Fibroblast of skin of scalp (primary cell): Measurements from ENCODE around the gene VDR.
A peak's percentile ranks its signal among the peaks of the same experiment; 100 is the strongest.
"Not testable (repeated sequence)": the region's sequence is repeated elsewhere in the genome, so short reads cannot be mapped to it uniquely, and the experiment has no call there.

Experiments
- DNase-seq: peaks from one replicate; pipeline ENCODE4 v3.0.0-alpha.2; 2013

VDR gene

DNA sequence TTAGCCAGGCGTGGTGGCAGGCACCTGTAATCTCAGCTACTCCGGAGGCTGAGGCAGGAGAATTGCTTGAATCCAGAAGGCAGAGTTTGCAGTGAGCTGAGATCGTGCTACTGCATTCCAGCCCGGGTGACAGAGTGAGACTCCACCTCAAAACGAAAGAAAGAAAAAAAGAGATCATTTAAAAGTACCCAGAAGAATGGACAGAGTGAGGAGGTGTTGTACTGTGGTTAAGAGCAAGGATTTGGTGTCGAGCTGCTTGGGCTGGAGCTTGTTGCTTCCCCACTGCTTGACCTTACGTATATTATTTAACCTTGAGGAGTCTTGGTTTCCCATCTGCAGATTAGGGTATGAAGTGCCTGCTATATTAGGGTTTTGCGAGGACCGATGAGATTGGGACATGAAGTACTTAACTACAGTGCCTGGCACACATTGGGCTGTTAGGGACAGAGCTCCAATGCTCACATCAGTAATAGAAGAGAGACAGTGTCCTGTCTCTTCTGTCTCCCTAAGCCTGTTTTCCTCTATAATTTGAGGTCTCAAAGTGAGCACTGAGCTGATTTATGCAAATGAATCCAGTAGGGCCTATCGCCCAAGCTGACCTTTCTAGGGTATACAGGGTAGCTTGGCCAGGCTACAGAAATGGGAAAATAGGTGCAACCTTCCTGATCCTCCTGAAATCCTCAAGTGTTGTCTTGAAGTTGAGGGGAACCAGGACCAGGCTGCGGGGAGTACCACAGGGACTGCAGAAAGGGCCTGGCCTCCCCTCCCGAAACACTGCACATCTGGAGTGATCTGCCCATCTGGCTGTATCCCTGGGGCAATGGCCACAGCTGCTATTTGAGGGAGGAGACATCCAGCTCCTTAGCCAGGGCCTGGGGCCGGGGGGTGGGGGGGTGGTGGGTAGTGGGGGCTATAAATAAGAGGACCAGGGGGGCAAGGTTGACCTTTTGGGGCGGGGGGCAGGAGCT is 76.5 kb downstream of the VDR start:
- DNase-seq, result no peak

DNA sequence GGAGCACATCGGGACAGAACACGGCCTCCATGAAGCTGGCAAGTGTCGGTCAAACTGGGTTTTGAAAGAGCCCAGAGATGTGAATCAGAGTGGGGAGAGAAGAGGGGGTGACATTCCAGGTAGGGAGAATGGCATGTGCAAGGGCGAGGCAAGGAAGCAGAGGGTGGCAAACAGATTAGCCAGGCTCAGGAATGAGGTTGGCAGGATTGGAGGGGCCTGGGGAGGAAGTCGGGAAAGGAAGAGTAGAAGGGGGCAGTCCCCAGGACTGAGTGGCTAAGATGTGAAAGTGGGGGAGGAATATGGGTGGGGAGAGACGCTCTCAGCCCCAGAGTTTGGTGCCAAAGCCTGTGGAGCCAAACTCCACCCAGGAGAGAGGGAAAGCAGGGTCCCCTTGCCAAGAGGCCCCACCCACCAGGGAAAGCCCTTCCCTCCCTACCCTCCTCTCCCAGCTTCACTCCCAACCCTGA is 79.6 kb downstream of the VDR start:
- DNase-seq, result no peak

DNA sequence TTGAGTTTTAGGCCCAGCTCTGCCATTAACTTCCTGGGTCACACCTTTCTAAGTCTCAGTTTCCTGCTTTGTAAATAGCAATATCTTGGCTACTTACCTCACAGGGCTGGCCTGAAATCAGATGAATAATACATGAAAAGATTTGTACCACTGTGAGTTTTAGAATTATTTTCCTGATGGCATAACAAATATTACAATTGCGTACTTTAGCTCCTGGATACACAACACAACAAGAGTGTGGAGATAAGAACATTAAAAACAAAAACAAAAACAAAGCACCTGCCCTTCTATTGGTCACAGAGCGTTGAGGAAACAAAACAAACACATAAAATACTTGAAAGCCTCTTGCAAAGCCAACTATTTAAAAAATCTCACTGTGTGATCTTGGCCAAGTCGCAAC is 80.2 kb downstream of the VDR start:
- DNase-seq, result no peak

DNA sequence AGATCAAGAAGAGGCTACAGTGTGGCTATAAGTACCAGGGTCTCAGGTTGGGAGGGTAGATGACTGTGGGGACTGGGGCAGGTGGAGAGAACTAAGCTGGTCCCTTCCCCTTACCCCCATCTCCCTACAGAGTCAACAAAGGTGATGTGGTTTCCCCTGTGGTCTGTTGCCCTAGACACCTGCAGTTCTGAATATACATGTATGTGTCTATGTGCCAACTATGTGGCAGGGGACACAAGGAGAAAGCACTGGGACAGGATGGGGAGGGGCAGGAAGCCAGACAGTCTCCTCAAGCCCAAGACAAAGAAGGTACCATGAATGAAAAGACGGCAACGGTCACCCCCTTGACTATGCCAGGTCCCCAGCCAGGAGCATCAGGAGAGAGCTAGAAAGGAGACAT is 80.6 kb downstream of the VDR start:
- no peak for DNase-seq

DNA sequence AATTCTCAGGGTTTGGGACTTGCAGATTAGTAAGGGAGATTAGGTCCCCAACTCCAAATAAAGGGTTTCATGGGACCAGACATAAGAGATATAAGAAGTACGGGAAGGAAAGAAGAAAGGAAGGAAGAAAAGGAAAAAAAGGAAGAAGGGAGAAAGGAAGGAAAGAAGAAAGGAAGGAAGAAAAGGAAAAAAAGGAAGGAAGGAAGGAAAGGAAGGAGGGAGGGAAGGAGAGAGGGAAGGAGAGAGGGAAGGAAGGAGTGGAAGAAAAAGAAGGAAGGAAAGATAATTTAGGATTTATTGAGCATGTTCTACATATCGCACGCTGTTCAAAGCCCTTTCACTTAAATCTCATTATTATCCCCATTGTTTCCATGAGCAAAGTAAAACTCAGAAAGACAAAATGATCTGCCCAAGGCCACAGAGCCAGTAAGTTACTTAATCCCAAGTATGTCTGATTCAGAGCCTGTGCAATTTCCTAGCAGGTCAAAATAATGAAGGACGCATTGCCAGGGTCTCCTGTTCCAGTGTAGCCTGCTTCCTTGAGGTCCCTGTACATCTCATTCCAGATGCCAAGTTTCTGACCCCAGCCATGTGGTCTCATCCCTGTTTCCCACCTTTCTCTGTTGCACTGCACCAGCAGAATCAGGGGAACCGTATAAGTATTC is 81.2 kb downstream of the VDR start:
- no peak for DNase-seq

DNA sequence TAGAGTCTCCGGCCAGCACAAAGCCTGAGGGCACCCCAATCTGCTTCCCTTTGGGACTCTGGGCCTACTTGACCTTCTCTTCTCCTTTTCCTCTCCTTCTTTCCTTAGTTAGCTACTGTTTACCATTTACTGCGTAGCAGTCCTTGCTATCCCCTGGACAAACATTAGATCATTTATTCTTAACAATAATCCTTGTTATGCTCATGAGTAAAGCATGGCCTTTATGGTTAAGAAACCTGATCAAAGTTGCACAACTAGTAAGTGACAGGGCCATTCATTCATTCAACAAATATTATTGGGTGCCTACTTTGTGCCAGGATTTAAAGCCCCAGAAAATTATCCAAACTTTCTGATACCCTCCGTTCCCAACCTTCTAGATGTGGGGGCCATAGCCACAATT is 81.9 kb downstream of the VDR start:
- DNase-seq, result no peak

DNA sequence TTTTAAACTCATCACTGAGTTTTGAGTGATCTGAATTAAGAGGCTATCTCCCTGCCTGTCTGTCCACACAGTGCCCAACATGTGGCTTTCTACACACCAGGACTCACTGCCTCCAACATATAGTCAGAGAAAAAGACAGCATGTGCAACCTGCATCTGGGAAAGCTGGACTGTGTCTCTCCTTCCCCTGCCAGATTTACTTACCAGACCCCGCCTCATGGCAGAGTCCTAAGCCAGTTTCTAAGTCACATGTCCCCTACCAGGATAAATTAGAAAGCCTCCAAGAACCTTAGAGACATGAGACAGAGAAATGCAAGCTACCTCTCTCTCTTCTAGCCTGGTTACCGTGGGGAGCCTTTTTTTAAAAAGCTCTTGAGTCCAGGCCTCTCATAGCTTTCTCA is 82.4 kb downstream of the VDR start:
- no peak for DNase-seq

DNA sequence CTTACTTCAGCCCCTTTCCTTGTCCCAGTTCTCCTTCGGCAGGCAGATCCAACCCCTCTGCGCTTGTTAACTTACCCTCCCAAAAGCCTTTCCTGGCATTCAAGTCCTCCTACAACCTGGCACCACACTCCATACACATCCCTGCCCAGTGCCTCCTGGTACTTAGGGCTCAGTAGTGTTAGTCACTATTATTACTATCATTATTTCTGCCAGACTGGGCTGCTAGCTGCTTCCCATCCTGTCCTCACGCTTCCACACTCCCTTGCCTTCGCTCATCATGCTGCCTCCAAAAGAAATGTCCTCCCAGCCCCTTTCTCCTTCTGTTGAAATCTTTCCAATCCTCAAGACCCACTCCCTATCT is 83.5 kb downstream of the VDR start:
- no peak for DNase-seq

DNA sequence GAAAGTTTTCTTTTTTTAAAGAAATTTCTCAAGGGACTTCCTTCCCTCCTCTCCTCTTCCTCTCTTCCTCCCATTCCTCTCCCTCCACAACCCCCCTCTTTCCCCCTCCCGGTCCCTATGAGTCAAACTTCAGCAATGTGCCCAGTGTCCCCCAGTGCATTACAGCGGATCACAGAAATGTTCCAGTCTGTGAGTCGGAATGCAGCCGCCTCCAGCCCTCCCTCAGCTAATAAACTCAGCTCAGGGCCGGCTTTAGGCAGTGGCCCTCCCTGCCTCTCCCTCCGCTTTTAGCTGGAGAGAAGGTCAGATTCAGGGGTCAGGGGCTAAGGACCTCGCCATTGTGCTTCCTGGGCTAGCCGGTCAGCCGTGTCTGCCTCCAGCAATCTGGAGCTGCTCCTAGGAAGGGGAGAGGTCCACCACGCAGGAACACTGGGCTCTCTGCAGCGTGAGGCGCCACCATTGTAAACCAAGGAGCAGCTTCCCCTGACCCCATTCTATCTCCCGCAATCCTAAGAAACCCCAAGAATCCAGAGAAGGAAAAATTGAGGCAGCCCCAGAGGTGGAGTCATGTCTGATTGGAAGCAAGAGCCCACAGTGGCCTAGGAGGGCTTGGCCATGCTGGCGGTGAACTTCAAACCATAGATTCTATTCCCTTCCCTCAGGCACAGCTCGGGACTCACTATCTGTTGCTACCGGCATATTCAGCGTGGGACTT is 84.0 kb downstream of the VDR start:
- peak; percentile 99 for DNase-seq

DNA sequence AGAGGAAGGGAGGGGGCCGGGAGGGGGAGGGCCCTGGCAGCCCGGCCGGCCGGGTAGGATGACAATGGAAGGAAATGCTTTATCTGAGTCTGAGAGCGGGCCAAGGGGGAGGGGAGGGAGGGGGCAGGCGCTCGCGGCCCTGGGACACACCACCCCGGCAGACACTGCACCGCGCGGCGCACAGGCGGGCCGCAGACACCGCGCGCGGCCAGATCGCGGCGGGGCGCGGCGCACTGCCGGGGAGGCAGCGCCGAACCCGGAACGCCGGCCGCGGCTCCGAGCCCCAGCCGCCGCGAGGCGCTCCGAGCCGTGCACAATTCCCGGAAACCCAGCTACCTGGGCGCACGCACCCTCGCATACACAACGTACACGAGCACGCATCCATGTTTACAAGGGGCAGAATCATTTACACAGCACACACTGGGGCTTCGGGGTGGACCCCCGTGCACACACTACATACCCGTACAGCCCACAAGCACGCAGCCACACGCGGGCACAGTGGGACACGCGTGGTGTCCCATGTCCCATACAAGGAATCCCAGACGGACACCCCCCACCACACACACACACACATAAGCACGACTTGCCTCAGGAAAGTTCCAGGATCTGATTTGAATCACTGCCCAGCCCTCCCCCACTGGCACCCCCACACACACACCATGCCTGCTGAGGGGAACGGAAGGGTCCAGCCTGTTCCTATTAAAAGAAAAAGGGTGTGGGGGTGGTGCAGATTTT is 84.7 kb downstream of the VDR start, which contains the start of gene HDAC7:
Gene HDAC7 (minus strand): TSS at position 8 of the 735 bp plus-strand sequence. CDS start 118 bp downstream, outside the sequence.
- peak; percentile 91 for DNase-seq

DNA sequence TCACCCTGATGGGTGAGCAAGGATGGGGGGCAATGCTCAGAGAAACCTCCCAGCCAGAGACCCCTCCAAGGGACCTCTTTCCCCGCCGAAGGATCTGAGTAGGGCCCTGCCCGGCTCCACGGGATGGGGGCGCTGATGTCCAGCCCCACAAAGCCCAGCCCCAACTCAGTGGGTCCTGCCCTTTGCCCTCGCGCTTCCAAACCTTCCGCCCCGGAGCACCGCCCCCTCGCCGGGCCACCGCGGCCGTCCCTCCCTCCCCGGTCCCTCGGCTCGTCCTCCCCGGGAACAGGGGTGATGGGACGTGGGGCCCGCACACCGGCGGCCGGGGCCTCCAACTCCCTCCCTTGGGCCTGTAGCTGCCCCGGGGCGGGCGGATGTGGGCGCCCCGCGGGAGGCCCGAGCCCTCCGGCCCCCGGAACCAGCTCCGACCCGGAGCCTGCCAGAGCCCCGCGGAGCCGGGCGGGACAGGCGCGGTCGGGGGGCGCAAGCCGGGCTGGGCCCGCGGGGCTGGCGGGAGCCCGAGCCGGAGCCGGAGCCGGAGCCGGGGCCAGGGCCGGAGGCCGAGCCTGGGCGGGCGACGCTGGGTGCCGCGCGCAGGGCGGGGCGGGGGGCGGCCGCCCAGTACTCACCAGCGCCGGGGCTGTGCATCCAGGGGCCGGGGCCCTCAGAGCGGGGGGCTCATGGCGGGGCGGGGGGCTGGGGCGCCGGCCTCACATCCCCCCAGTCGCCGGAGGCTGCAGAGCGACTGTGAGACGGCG is 85.5 kb downstream of the VDR start:
- DNase-seq, result no peak

DNA sequence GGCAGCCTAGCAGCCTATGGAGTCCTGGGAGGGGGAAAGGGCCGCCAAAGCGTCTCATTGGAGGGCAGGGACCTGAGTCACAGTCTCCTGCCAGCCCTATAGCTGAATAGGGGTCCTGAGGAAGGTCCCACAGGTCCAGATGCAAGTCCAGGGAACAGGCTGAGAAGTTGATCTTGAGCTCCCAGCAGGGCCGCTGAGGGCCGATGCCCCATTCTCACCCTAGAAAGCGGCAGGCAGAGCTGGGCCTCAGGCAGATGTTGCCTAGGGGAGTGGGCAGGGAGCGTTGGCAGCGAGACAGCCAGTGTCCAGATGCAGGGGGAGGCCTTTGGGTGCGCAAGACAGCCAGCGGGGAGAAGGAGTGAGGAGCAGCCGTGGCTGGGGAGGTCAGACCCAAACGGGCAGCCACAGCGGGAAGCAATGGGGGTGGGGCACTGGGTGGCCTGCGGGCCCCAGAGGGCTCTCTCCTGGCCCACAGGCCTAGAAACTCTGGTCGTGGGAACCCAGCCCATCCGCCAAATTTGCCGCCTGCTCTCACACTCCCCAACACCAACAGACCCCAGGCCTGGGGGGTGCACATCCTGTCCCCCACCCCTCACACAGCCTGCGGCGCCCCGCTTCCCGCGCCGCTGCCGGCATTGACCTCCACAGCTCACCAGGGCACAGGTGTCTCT is 86.2 kb downstream of the VDR start:
- no peak for DNase-seq

DNA sequence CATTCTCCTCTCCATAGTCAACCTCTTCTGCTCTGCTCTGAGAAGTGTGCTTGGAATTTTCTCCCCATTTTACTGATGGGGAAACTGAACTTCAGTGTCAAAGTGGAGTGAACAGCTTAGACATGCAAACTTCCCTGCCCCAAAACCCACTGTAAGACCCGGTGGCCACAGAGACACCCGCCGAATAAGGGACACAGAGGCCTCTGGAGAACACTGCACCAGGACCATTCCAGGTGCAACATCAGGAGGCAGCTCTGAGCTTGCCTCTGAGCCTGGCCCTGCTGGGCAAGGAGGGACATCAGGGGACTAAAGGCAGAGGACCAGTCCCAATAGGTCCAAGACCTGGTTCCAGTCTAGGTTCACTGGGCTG is 86.8 kb downstream of the VDR start:
- DNase-seq, result no peak

DNA sequence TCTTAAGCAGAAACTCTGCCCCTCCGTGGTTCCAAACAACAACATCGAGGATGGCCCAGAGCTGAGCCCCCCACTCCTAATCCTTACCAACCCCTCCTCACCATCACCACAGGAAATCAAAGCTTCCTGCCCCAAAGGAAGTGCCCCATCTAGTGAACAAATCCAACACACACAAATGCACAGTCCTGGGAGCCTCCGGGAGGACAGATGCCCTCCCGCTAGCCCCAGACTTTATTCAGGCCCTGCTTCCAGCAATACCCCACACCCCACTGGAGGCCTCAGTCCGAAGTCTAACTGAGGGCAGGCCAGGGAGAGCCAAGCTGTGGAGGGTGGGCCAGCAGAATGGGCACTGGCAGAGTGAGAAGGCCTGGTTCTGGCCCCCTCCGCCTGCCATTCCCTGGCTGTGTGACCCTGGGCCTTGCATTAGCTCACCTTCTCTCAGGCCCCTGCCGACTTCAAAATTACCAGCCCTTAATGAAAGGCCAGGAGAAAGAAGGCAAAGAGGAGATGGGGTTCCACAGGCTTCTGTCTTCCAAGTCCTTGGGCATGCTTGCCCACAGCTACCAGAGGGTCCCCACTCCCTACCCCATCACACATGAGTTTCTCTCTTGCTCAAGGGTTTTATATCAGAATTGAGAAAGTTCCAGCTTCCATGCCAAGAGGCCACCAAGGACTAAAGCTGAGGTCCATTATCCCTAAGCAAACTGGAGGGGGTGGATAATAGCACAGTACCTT is 87.4 kb downstream of the VDR start:
- DNase-seq, result no peak

DNA sequence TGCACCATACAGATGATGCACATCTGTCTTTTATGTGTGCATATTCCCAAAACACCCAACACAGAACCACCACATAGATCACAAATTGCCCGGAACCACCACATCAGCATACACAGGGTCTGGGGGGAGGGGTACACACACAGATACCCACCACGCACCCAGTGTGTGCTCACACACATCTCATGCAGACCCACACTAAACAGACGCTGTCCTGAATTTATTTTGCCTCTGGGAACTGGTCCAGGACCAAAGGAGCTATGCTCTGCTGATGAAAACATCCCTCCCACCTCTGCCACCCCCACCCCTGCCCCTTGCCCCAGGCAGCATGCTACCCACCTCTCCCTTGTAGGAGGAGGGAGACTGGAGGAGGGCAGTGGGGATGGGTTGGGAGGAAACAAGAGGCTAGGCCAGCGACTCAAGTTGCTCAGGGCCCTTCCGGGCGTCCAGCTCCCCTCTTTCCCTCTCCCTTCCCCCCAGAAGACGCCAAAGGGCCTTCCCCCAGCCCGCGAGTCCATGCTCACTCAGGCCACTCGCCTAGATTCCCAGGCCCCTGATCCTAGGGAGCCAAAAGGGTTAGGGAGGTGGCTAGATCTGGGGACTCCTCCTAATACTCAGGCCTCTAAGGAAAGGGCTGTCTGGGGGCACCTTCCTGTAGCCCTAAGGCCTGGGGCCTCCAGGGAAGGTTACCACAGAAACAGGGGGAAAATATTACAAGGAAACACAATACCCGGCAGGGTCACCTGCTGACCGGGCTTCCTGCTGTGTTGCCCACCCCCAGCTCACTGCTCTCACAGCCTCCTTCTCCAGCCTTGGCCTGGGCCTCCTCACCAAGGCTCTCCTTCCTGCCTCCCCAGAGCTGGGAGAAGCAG is 88.2 kb downstream of the VDR start:
- DNase-seq, result no peak

DNA sequence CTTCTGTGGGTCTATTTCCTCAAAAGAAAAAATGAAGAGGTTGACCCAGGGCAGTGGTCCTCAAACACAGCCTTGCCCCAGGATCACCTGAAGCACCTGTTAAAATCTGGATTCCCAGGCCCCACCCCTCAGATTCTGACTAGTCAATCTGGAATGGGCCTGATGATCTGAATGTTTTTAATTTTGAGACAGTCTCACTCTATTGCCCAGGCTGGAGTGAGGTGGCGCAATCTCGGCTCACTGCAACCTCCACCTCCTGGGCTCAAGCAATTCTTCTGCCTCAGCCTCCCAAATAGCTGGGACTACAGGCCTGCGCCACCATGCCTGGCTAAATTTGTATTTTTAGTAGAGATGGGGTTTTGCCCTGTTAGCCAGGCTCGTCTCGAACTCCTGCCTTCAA is 89.3 kb downstream of the VDR start:
- DNase-seq, result not testable (repeated sequence)

DNA sequence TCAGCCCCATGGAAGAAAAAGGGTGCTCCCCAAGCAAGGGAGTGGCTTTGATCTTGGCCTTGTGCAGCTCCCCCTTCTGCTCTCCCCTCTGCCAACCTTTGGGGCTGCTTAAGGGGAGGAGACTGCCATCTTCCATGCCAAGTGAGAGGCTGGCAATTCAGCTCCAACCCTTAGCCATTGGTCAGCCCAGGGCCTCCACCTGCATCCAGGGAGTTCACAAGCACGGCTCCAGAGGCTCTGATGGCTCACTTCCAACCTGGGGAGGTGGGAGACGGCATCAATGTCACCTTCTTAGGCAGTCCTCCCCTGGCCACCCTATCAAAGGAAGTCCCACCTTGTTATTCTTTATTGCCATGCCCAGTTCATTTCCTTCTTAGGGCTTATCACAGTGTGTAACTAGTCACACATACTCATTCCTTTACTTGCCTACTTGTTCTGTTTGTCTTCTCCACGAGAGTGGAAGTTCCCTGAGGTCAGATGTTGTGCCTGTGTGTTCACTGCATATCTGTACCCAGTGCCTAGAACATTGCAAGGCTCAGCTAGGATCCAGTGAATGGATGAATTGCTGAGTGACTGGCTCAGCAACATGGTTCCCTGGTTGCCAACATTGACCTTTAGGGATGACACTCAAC is 90.1 kb downstream of the VDR start:
- DNase-seq, result no peak

DNA sequence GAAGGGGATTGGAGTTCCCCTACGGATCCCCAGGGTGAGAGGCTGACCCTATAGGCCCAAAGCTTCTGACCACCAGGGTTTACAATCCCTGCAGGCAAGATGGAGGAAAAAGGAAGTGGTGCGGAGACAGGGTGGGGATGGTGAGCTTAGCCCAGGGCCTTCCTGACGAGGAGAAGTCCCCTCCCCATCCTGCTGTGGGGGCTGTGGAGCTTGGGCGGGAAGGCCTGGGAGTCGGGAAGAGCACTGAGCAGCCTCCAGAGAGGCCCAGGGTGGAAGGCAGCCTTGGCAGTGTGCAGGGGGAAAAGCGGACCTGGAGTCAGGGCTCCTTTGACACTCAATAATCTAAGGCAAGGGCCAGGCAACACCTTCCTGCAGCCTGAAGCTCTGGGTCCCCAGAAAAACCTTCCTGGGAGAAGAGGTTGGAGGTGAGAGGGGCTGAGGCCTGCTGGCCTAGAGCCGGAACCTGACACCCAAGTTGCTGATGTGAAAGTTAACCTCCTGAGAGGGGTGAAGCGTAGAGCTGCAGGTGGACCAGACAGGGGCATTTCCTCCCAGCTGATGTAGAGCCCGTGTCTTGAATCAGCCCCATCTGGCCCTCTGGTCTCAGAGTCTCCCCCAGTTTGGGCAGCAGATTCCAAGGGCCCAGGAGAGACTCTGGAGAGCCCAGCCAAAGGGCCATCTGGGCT is 91.1 kb downstream of the VDR start:
- DNase-seq, result no peak
